HCT116 (cell line): ENCODE measurements around the gene HEATR5B. TPM values are rescaled to one million over a fixed set of nuclear protein-coding genes. Genes with fewer than 3 reads are reported as not detected.

Source experiments
- ATAC-seq: fragments of 200-7000 bp; cut with Tn5 transposase; 2 replicates; pipeline ENCODE4 v1.9.1; 2020; ENCODE audit warnings: mild to moderate bottlenecking, moderate library complexity
- BruUV-seq: library from RNA; stranded (reverse); fragments of 400-500 nt; replicated peaks from 2 replicates; lab custom pipeline; 2021; lab: Mats Ljungman, UMichigan
- CTCF ChIA-PET: fragments of 300-600 bp; sonication (Branson Sonifier 250); formaldehyde crosslinking; loops from one replicate; lab custom pipeline; 2021; ENCODE audit warnings: antibody characterized with exemption; lab: Charles Lee
- POLR2A ChIA-PET: fragments of 300-600, 350-600 bp; sonication (Branson Sonifier 250); formaldehyde crosslinking; loops from one replicate; lab custom pipeline; 2021; ENCODE audit warnings: antibody characterized with exemption; lab: Charles Lee
- RAD21 ChIA-PET, 2 experiments: fragments of 300-600 bp; sonication (Branson Sonifier 250); formaldehyde crosslinking; loops; one replicate each; lab custom pipeline; 2023; ENCODE audit warnings: low total read pairs in 2 of 2; ENCODE audit not compliant: uncharacterized antibody in 2 of 2, unreplicated experiment in 2 of 2, low non-redundant PET in 1 of 2; lab: Charles Lee
- DNase-seq: peaks from one replicate; pipeline ENCODE4 v3.0.0-alpha.2; 2010; ENCODE audit warnings: low read depth, low spot score
- H2AFZ ChIP-seq: fragments of 200-600 bp; shearing (Covaris generic), sonication (generic); 2 replicates; pipeline ENCODE4 v1.6.1; 2017; ENCODE audit warnings: low read depth, mixed run types, mixed read lengths, antibody characterized with exemption, low read length; ENCODE audit not compliant: poor library complexity, severe bottlenecking
- H3K27ac ChIP-seq: 2 replicates; pipeline ENCODE4 v1.5.1; 2012; ENCODE audit warnings: low read depth, low read length
- H3K27me3 ChIP-seq: fragments of 200-600 bp; sonication (generic); 2 replicates; pipeline ENCODE4 v1.6.1; 2016; ENCODE audit warnings: mixed run types, low read length, mixed read lengths; ENCODE audit not compliant: insufficient read depth
- H3K36me3 ChIP-seq, 2 experiments: fragments of 200-500 bp in 1 of 2; fragments of 200-600 bp in 1 of 2; sonication (Bioruptor generic) in 1 of 2; sonication (generic) in 1 of 2; 2 replicates each; pipeline versions ENCODE4 v1.5.1 to v1.6.1; 2014 to 2016; ENCODE audit warnings: low read length in 2 of 2, inconsistent platforms in 1 of 2, mixed read lengths in 1 of 2, mixed run types in 1 of 2; ENCODE audit not compliant: insufficient read depth in 2 of 2, control insufficient read depth in 1 of 2
- H3K4me1 ChIP-seq, 2 experiments: fragments of 200-600 bp in 1 of 2; sonication (generic) in 1 of 2; 2 replicates each; pipeline versions ENCODE4 v1.5.1 to v1.6.1; 2012 to 2017; ENCODE audit warnings: low read length in 2 of 2, inconsistent platforms in 1 of 2, mild to moderate bottlenecking in 1 of 2, mixed read lengths in 1 of 2, mixed run types in 1 of 2, moderate library complexity in 1 of 2; ENCODE audit not compliant: insufficient read depth in 2 of 2, control insufficient read depth in 1 of 2
- H3K4me2 ChIP-seq: fragments of 200-600 bp; sonication (generic); 2 replicates; pipeline ENCODE4 v1.6.1; 2017; ENCODE audit warnings: mixed run types, low read length, mixed read lengths
- H3K4me3 ChIP-seq, 2 experiments: fragments of 200-600 bp in 1 of 2; sonication (generic) in 1 of 2; replicated peaks in 1 of 2; 2 replicates each; pipeline ENCODE4 v1.5.1; 2011 to 2016; ENCODE audit warnings: low read length in 2 of 2, control low read depth in 1 of 2, low read depth in 1 of 2, mild to moderate bottlenecking in 1 of 2, mixed read lengths in 1 of 2, mixed run types in 1 of 2
- H3K79me2 ChIP-seq: fragments of 200-600 bp; sonication (generic); 2 replicates; pipeline ENCODE4 v1.6.1; 2017; ENCODE audit warnings: mild to moderate bottlenecking, mixed run types, low read length, moderate library complexity, mixed read lengths; ENCODE audit not compliant: insufficient read depth
- H3K9ac ChIP-seq: fragments of 200-600 bp; sonication (generic); 2 replicates; pipeline ENCODE4 v1.6.1; 2016; ENCODE audit warnings: low read length, mixed read lengths
- H3K9me2 ChIP-seq: fragments of 200-600 bp; sonication (generic), shearing (Covaris generic); 2 replicates; pipeline ENCODE4 v1.6.1; 2017; ENCODE audit warnings: mixed run types, mild to moderate bottlenecking, moderate library complexity; ENCODE audit not compliant: insufficient read depth
- H3K9me3 ChIP-seq, 2 experiments: fragments of 200-500 bp in 1 of 2; fragments of 200-600 bp in 1 of 2; sonication (Bioruptor generic) in 1 of 2; sonication (generic) in 1 of 2; 2 replicates each; pipeline ENCODE4 v1.6.1; 2014 to 2017; ENCODE audit warnings: low read length in 2 of 2, mixed read lengths in 2 of 2, inconsistent platforms in 1 of 2, low read depth in 1 of 2, mild to moderate bottlenecking in 1 of 2, mixed run types in 1 of 2, moderate library complexity in 1 of 2; ENCODE audit not compliant: control insufficient read depth in 1 of 2, insufficient read depth in 1 of 2
- H4K20me1 ChIP-seq: fragments of 200-600 bp; sonication (generic), shearing (Covaris generic); 2 replicates; pipeline ENCODE4 v1.6.1; 2017; ENCODE audit warnings: mixed run types, mild to moderate bottlenecking, moderate library complexity; ENCODE audit not compliant: insufficient read depth
- CBX3 ChIP-seq: IDR thresholded peaks from 2 replicates; pipeline ENCODE4 v1.6.1; 2012; ENCODE audit warnings: low read depth
- EGR1 ChIP-seq: IDR thresholded peaks from 2 replicates; pipeline ENCODE4 v1.6.1; 2012; ENCODE audit warnings: low read depth
- ELF1 ChIP-seq: IDR thresholded peaks from 2 replicates; pipeline ENCODE4 v1.6.1; 2012; ENCODE audit warnings: low read depth, borderline replicate concordance
- EZH2 ChIP-seq: fragments of 200-600 bp; sonication (generic); IDR thresholded peaks from 2 replicates; pipeline ENCODE4 v1.6.1; 2017; ENCODE audit warnings: antibody characterized with exemption, mixed run types
- FOSL1 ChIP-seq: IDR thresholded peaks from 2 replicates; pipeline ENCODE4 v1.6.1; 2012; ENCODE audit warnings: low read depth
- JUND ChIP-seq: IDR thresholded peaks from 2 replicates; pipeline ENCODE4 v1.6.1; 2012
- POLR2AphosphoS5 ChIP-seq: IDR thresholded peaks from 2 replicates; pipeline ENCODE4 v1.6.1; 2011; ENCODE audit warnings: mild to moderate bottlenecking, low read depth, low read length, moderate library complexity
- RAD21 ChIP-seq: IDR thresholded peaks from 2 replicates; pipeline ENCODE4 v1.6.1; 2012; ENCODE audit warnings: low read depth, mild to moderate bottlenecking
- SIN3A ChIP-seq: IDR thresholded peaks from 2 replicates; pipeline ENCODE4 v1.6.1; 2012; ENCODE audit warnings: low read depth
- SP1 ChIP-seq: IDR thresholded peaks from 2 replicates; pipeline ENCODE4 v1.6.1; 2012; ENCODE audit warnings: low read depth
- SRF ChIP-seq: IDR thresholded peaks from 2 replicates; pipeline ENCODE4 v1.6.1; 2012; ENCODE audit warnings: low read depth
- TCF7L2 ChIP-seq: IDR thresholded peaks from 2 replicates; pipeline ENCODE4 v1.7.0; 2011; ENCODE audit warnings: borderline replicate concordance, inconsistent platforms; ENCODE audit not compliant: insufficient read depth, insufficient read length; ENCODE audit errors: extremely low read depth
- YY1 ChIP-seq: IDR thresholded peaks from 2 replicates; pipeline ENCODE4 v1.6.1; 2011; ENCODE audit warnings: low read length, low read depth, moderate library complexity, mild to moderate bottlenecking; ENCODE audit not compliant: insufficient replicate concordance; ENCODE audit errors: extremely low read depth
- ZBTB33 ChIP-seq: IDR thresholded peaks from 2 replicates; pipeline ENCODE4 v1.6.1; 2011; ENCODE audit warnings: mild to moderate bottlenecking, low read length, moderate library complexity; ENCODE audit not compliant: insufficient replicate concordance; ENCODE audit errors: extremely low read depth
- ZNF274 ChIP-seq: fragments of 200-500 bp; sonication (Bioruptor generic); IDR thresholded peaks from 2 replicates; pipeline ENCODE4 v1.6.1; 2014; ENCODE audit warnings: mild to moderate bottlenecking, low read depth, low read length, inconsistent platforms
- intact Hi-C: fragments of 100-400 bp; cut with micrococcal nuclease; formaldehyde crosslinking; loops from 2 replicates; pipeline ENCODE4 v1.10.0; 2022
- total RNA-seq: library from RNA; stranded (reverse); gene quantifications from one replicate; pipeline ENCODE4 v1.2.1, GENCODE V29; 2021; ENCODE audit not compliant: unreplicated experiment

The HEATR5B gene
- total RNA-seq, 1 experiment from 2014 or later: 10.6 TPM

DNA sequence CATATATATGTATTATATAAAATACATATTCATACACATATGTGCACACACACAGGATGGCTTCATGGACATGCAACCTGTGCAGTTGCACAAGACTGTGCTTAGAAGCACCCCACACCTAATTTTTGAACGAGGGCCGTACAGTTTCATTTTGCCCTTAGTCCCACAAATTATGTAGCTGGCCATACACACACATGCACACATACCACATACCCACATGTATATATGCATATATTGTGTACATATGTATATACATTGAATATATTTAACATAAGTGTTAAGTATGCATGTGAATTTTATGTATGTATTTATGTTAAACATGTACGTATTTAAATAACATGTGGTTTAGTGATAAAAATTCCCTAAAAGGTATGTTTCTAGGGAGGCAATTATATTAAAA is 18.4 kb upstream of the HEATR5B start:
- DNase-seq: no peak
- no peaks in the 10 kb centered on the region for H3K79me2 ChIP-seq
- ChIA-PET RAD21 (no interaction called here), CTCF (no interaction called here), POLR2A (no interaction called here)
- BruUV-seq: no TSS peak
- no peak overlapping the region for H3K4me3 ChIP-seq
- no peak overlapping the region for H3K9ac ChIP-seq
- no peak overlapping the region for H3K27ac ChIP-seq
- H3K36me3 ChIP-seq: peaks cover 6 to 11% of the 10 kb centered on the region in 2 experiments; a peak in 3 of 4 replicates
- intact Hi-C loops: no loop called here
- TF ChIP-seq YY1 (no peak), JUND (no peak), EGR1 (no peak), TCF7L2 (no peak), POLR2AphosphoS5 (no peak), EZH2 (no peak), SRF (no peak), FOSL1 (no peak), ZNF274 (no peak), ZBTB33 (no peak), RAD21 (no peak), SIN3A (no peak), SP1 (no peak), CBX3 (no peak), ELF1 (no peak)
- H3K9me3 ChIP-seq: no peaks in the 10 kb centered on the region
- no peaks in the 10 kb centered on the region for H3K9me2 ChIP-seq
- no peak overlapping the region for H2AFZ ChIP-seq
- no peaks in the 10 kb centered on the region for H3K27me3 ChIP-seq
- peaks cover 13 to 23% of the 10 kb centered on the region in 2 experiments for H3K4me1 ChIP-seq
- ATAC-seq: no peak
- H4K20me1 ChIP-seq: no peaks in the 10 kb centered on the region
- H3K4me2 ChIP-seq: no peak overlapping the region
